ENCODE measurements around the gene GTF2B.

DNA sequence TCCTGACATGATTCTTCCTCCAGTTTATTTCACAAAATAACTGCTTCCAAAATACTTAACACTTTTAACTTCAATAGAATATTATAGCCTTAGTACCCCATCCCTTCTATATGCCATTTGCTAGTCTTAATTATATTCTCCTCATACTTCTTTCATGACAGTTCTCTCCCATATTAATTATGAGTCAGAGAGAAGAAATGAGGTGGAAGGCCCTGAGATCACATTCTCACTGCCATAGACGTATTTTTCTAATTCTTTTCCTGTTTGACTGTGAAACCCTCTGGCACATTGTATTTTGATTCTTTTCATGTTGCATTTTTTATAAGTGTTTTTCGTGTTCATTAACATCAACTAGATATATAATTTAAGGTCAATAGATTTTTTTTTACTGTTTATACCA, 88.4 kb downstream of the GTF2B start:
- TF ChIP-seq, protein P1, sequence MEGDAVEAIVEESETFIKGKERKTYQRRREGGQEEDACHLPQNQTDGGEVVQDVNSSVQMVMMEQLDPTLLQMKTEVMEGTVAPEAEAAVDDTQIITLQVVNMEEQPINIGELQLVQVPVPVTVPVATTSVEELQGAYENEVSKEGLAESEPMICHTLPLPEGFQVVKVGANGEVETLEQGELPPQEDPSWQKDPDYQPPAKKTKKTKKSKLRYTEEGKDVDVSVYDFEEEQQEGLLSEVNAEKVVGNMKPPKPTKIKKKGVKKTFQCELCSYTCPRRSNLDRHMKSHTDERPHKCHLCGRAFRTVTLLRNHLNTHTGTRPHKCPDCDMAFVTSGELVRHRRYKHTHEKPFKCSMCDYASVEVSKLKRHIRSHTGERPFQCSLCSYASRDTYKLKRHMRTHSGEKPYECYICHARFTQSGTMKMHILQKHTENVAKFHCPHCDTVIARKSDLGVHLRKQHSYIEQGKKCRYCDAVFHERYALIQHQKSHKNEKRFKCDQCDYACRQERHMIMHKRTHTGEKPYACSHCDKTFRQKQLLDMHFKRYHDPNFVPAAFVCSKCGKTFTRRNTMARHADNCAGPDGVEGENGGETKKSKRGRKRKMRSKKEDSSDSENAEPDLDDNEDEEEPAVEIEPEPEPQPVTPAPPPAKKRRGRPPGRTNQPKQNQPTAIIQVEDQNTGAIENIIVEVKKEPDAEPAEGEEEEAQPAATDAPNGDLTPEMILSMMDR (IDR thresholded peaks at IDR 0.05): no peak
- TF ChIP-seq POLR2A (IDR thresholded peaks at IDR 0.05) (no peak), EP300 (IDR thresholded peaks at IDR 0.05) (no peak)
